Kidney (tissue), 14 donors: ENCODE results near the gene SH3D19. TPM values are rescaled to one million over a fixed set of nuclear protein-coding genes. Genes with fewer than 3 reads are reported as not detected.

Experiments used
- DNase-seq, 5 donors: peaks; one replicate each; pipeline ENCODE4 v3.0.0-alpha.2; 2013 to 2020
- FAIRE-seq: peaks from 2 replicates; lab custom pipeline; 2012; peaks lifted over from hg19 to GRCh38; lab: Jason Lieb, UNC
- H3K27ac ChIP-seq, 2 donors: one replicate each; pipeline ENCODE4 v1.7.0; 2013; ENCODE audit warnings: low read depth in 2 of 2, low read length in 2 of 2, inconsistent platforms in 1 of 2
- H3K27me3 ChIP-seq: one replicate; pipeline ENCODE4 v1.7.1; 2013; ENCODE audit warnings: low read length, inconsistent platforms; ENCODE audit not compliant: control insufficient read depth, insufficient read depth
- H3K36me3 ChIP-seq, 3 donors: one replicate each; pipeline versions ENCODE4 v1.7.0 to v1.7.1; 2013; ENCODE audit warnings: low read length in 3 of 3, control low read depth in 1 of 3, inconsistent platforms in 1 of 3; ENCODE audit not compliant: insufficient read depth in 3 of 3, control insufficient read depth in 2 of 3
- H3K4me1 ChIP-seq, 3 donors: one replicate each; pipeline versions ENCODE4 v1.7.0 to v1.7.1; 2013; ENCODE audit warnings: low read length in 3 of 3, inconsistent platforms in 1 of 3, low read depth in 1 of 3; ENCODE audit not compliant: control insufficient read depth in 2 of 3, insufficient read depth in 2 of 3
- H3K4me3 ChIP-seq, 3 donors: one replicate each; pipeline versions ENCODE4 v1.7.0 to v1.8.1; 2013; ENCODE audit warnings: low read length in 3 of 3, control low read depth in 1 of 3, inconsistent platforms in 1 of 3
- H3K9ac ChIP-seq, 3 donors: one replicate each; pipeline versions ENCODE4 v1.7.0 to v1.7.1; 2013; ENCODE audit warnings: low read length in 3 of 3, control low read depth in 1 of 3, inconsistent platforms in 1 of 3
- H3K9me3 ChIP-seq, 3 donors: one replicate each; pipeline versions ENCODE4 v1.7.0 to v1.7.1; 2013; ENCODE audit warnings: low read length in 3 of 3, control low read depth in 1 of 3, inconsistent platforms in 1 of 3; ENCODE audit not compliant: control insufficient read depth in 2 of 3, insufficient read depth in 1 of 3
- intact Hi-C: fragments of 100-400 bp; cut with DNase I; formaldehyde crosslinking; loops from one replicate; pipeline ENCODE4 v1.11.1; 2022
- polyA plus RNA-seq: library from polyadenylated mRNA; stranded (reverse); fragments of 350-450 nt; fragmentation: Illumina TruSeq; extraction: RNeasy Lipid Tissue Mini Kit (QIAGEN cat#74804); gene quantifications from one replicate; pipeline ENCODE4 v1.2.3, GENCODE V29; 2014; ENCODE audit warnings: low read depth, low replicate concordance; ENCODE audit not compliant: insufficient read depth
- total RNA-seq: library from RNA; stranded (reverse); fragmentation: NEBNext Ultra II Directional; extraction: Animal tissue kit (Norgen Biotek cat#: 25700); gene quantifications from one replicate; pipeline ENCODE4 v1.2.1, GENCODE V29; 2021
- TF ChIP-seq, protein P1 (sequence below): IDR thresholded peaks from 3 replicates; pipeline ENCODE4 v1.5.1; 2012; ENCODE audit warnings: mild to moderate bottlenecking, moderate library complexity, borderline replicate concordance; ENCODE audit not compliant: insufficient read depth; ENCODE audit errors: extremely low read depth
- donor health status: control.
- donor health status: control.
- donor health status: control.
- donor health status: control.
- donor health status: control.
- donor health status: DM: yes; HTN: yes; CAD: no.
- donor health status: Normal renal cell carcinoma (clear cell type).

Gene SH3D19
- total and polyA plus RNA-seq, 2 donors from 2014 or later, result 13.6 to 36.8 TPM

GRCh38 chr4:151175754-151176631, 149.4 kb downstream of the SH3D19 start:
- Histone ChIP-seq H3K4me3 (no peak overlapping the region), H3K36me3 (peaks cover 2 to 26% (median 15%) of the 10 kb centered on the region in 3 donors), H3K27me3 (no peaks in the 10 kb centered on the region), H3K4me1 (peaks cover 0 to under 1% (median 0%) of the 10 kb centered on the region in 3 donors), H3K27ac (no peak overlapping the region), H3K9me3 (no peaks in the 10 kb centered on the region), H3K9ac (no peak overlapping the region)
- intact Hi-C loops, result no loop called here
- FAIRE-seq, result no peak
- TF ChIP-seq, protein P1, sequence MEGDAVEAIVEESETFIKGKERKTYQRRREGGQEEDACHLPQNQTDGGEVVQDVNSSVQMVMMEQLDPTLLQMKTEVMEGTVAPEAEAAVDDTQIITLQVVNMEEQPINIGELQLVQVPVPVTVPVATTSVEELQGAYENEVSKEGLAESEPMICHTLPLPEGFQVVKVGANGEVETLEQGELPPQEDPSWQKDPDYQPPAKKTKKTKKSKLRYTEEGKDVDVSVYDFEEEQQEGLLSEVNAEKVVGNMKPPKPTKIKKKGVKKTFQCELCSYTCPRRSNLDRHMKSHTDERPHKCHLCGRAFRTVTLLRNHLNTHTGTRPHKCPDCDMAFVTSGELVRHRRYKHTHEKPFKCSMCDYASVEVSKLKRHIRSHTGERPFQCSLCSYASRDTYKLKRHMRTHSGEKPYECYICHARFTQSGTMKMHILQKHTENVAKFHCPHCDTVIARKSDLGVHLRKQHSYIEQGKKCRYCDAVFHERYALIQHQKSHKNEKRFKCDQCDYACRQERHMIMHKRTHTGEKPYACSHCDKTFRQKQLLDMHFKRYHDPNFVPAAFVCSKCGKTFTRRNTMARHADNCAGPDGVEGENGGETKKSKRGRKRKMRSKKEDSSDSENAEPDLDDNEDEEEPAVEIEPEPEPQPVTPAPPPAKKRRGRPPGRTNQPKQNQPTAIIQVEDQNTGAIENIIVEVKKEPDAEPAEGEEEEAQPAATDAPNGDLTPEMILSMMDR, result no peak
- DNase-seq, result no peak

DNA sequence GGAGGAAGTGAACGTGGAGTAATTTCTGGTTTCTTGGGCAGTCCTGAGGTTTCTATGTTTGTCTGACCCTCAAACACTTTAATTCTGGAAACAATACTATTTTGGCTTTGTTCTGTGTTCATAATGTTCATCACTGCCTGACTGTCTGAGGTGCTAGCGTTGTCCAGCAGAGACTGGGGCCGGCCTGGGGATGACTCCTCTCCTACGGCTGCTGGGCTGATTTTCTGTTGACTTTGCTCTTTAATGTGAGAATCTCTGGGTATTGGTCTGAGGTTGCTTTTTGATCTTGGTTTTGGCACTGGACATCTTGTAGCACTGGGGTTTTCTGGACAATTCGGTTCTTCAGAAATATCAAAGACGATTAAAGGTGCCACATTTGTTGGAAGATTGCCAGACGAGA, 150.2 kb downstream of the SH3D19 start:
- intact Hi-C loops, result no loop called here
- Histone ChIP-seq H3K4me1 (peaks cover 0 to 5% (median 0%) of the 10 kb centered on the region in 3 donors), H3K27ac (no peak overlapping the region), H3K9me3 (no peaks in the 10 kb centered on the region), H3K4me3 (no peak overlapping the region), H3K36me3 (peaks cover 2 to 26% (median 15%) of the 10 kb centered on the region in 3 donors), H3K9ac (no peak overlapping the region), H3K27me3 (no peaks in the 10 kb centered on the region)
- FAIRE-seq, result no peak
- DNase-seq, result no peak
- TF ChIP-seq, protein P1, result no peak

- no peak for DNase-seq
- H3K4me1 ChIP-seq, result peaks cover 0 to 5% (median 0%) of the 10 kb centered on the region in 3 donors
- FAIRE-seq, result no peak
- no peak overlapping the region for H3K9ac ChIP-seq
- no peak overlapping the region for H3K27ac ChIP-seq
- TF ChIP-seq, protein P1, result no peak
- no peak overlapping the region for H3K4me3 ChIP-seq
- intact Hi-C loops, result no loop called here
- H3K27me3 ChIP-seq, result no peaks in the 10 kb centered on the region
- no peaks in the 10 kb centered on the region for H3K9me3 ChIP-seq
- peaks cover 2 to 26% (median 15%) of the 10 kb centered on the region in 3 donors for H3K36me3 ChIP-seq
Observed at GRCh38 chr4:151174784-151175183, 150.6 kb downstream of the SH3D19 start.
